GM21717 (cell line): ENCODE data around the gene PLA2G2C.

Source experiments
- ATAC-seq: cut with Tn5 transposase; IDR thresholded peaks from one replicate; pipeline ENCODE4 v1.9.1; 2021; ENCODE audit warnings: mild to moderate bottlenecking, moderate library complexity; ENCODE audit not compliant: unreplicated experiment

PLA2G2C gene

DNA sequence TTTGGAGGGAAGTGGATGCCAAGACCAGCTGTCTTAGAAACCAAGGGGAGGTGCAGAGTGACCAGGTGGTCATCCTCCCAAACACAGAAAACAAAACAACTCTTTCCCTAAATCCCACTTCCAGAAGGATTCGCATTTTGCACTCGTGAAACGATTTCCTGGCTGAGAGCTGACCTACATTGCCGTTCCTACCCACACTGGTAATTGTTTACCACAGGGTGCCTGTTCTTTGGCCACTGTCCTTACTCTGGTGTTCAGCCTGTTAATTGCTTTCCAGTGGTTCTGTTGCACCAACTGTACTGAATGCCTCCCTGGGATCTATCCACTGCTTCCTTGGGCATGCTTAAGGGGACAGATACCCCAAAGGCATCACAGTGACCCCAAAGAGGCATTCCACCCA lies 23.2 kb upstream of the PLA2G2C start:
- no peak for ATAC-seq

GRCh38 chr1:20207546-20207945 lies 21.2 kb upstream of the PLA2G2C start:
- no peak for ATAC-seq

DNA sequence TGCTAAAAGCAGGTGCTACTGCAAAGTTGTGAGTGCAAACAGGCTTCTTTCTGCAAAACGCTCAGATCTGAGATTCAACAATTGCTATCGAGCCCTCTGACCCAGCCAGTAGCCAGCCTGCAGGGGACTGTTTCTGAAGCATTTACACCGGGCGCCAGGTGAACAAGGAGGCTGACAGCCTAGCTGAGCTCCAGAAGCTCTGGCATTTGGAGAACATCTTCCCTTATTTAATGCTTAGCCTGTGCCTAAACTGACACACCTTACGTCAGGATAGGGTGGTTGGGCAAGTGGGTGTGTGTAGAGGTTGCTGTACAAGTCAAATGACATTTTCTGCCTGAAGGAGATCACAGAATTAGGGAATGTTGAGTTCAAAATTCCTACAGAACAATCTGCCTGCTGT lies 15.8 kb upstream of the PLA2G2C start:
- no peak for ATAC-seq

- ATAC-seq, result no peak
Observed at GRCh38 chr1:20200966-20201365, 14.6 kb upstream of the PLA2G2C start.

DNA sequence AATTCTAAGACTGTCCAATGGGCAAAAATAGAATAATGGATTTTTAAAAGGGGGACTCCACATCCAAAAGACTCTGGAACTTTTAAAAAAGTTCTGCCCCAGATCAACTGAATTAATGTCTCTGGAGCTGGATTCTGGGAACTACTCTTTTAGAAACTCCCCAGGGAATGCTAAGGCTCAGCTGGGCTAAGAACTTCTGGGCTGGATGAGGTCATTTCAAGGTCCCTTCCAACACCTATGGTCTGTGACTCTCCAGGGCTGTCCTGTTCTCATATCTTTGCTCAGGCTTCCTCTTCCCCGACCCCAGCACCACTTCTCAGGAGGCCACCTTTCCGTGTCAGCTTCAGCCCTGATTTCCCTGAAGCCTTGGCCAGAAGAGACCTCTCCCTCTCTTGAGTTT lies 13.5 kb upstream of the PLA2G2C start:
- no peak for ATAC-seq

- no peak for ATAC-seq
Observed at GRCh38 chr1:20199403-20199802, 13.1 kb upstream of the PLA2G2C start.

DNA sequence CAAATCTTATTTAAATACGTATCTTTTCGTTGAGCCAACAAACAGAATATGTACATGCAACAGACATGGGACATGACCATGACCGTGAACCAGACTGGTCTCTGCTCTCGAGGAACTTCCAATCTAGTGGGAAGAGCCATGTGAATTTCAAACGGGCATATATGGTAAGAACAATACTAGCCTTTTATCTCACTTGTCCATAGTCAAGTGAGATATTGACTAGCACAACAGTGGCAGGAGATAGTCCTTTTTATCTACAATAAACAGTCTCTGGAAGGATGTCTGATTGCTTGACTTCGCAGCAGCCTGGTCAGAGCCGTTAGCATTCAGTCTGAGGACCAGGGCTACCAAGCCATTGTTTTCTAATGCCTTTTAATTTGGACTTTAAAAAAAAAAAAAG lies 12.6 kb upstream of the PLA2G2C start:
- no peak for ATAC-seq

GRCh38 chr1:20198296-20198695 lies 12.0 kb upstream of the PLA2G2C start:
- ATAC-seq, result no peak

DNA sequence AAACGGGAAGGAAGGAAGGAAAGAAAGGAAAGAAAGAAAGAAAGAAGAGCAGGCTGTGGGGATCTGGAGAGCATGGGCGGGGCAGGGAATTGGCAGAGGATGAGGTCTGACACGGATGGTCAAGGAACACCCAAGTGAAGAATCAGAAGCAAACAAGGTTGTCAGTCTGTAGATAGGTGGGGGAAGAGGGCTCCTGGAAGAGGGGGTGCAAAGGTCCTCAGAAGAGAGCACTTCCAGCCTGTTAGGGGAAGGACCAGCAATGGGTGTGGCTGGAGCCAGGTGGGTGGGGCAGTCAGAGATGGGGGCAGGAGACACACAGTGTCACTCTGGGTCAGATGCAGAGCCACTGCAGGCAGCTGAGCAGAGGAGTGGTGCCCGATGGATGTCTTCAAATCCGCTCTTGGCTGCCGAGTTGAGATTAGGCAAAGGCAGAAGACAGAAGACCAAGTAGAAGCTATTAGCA lies 11.0 kb upstream of the PLA2G2C start:
- ATAC-seq, result no peak

DNA sequence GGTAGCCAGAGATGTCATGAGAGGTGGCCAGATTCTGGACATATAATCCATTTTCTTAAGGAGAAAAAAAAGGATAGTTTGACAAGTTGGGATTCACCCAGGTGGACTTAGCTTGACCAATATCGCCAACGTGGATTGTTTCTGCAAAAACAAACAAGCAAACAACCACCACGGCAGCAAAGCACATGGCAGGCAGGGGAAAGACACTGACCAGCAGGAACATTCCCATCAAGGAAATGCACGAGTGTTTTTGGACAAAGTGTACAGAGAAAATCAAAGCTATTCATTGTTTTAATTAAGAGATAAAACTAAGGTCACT lies 9.1 kb upstream of the PLA2G2C start:
- no peak for ATAC-seq

DNA sequence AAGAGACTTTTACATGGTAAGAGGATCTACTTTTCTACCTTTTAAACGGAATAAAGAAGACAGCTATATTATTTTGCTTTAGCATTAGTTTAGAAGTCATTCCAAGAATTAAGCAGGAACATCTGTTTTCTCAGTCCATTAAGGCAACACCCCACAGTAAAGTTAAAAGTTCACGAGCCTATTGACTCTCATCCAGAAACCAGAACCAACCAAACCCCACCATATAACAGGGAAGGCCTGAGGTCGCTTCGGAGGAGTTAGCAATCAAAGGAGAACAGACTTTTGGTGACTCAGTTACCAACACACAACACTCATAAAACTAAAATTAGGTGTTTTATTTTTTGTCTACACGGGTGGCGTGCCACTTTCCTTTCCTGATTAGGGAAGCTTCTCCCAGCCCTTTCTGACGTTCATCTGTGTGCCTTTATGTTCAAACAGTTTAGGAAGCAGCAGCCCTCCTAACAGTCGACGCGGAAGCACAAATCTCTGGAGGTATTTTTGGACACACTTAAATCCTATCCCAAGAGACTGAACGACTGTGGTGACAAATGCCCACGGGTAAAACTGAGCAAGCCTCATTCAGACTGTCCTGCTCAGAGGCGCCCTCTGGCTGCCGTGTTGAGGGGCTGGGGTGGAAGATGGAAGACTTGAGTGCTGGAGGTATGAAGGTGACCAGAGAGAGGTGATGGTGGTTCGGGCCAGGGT lies 8.6 kb upstream of the PLA2G2C start:
- no peak for ATAC-seq

GRCh38 chr1:20194224-20194623 lies 7.9 kb upstream of the PLA2G2C start:
- ATAC-seq, result no peak

GRCh38 chr1:20192871-20193411 lies 6.6 kb upstream of the PLA2G2C start:
- no peak for ATAC-seq

GRCh38 chr1:20192364-20192763 lies 6.0 kb upstream of the PLA2G2C start:
- ATAC-seq, result no peak

DNA sequence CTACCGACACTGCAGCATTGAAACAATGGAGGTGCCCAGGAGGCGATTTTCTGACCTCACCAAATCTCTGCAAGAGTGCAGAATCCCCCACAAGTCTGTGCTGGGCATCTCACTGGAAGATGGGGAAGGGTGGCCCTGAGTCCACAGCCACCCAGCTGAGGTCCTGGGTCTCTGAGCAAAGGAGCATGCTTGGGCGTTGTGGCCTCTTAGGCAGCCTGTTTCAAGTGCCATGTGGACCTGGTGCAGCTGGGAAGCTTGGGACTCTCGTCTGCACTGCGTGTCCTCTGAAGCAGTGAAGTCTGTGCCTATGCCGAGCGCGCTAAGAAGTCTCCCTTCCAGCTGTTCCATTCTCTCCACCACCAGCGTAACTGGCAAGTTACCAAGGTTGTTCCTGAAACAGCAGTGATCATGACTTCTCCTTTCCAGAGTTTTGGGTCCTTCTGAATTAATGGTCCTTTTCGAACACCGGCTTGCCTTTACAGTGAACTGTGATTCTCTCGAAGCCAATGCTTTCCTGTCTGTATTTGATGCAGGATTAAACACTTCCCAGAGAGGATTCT lies 5.0 kb upstream of the PLA2G2C start:
- ATAC-seq, result no peak

GRCh38 chr1:20190256-20191160 lies 4.2 kb upstream of the PLA2G2C start:
- ATAC-seq, result no peak

- no peak for ATAC-seq
Observed at GRCh38 chr1:20189664-20190063, 3.3 kb upstream of the PLA2G2C start.

DNA sequence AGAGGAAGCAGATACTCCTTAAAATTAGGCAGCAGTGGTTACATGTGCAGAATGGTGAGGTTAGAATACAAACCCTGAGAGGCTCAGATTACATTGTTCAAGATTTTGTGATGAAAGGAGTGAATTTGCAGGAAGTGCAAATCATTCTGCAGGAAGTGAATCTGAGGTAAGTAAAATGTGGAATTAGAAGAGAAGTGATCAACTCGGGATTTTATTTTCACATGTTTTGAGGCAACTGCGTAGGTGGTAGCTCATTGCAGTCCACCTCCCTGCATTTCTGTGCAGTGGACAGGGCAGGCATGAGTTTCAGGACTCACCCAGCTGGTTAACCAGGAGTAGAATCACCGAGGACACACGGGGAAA lies 2.1 kb upstream of the PLA2G2C start:
- no peak for ATAC-seq

DNA sequence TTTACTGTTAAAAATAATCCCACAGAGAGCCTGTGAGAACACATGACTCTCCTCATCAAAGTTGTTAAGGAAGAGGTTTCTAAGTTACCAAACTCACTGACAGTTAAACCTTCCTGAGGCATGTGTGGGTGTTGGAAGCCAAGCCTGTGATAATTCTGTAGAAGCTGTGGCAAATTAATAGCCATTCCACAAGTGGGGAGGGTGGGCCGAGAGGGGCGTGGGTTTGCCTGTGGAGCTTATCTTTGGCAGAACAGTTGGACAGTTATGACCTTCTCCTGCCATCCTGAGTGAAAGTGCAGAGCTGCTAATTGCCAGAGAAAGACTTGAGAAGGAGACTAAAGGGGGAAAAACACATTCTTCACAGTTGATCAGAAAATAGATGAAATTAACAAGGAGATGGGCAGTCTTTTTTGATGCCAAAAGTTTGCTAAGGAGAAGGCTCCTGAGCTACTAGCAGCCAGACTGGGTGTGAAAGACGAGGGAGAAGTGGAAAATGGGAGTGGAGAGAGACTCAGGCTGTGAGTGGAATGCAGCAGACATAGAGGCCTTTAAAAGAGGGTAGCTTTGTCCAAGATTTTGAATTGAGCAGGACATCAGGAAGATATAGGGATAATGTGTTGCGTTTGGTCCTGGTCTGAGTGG lies 1.6 kb upstream of the PLA2G2C start:
- ATAC-seq, result no peak

GRCh38 chr1:20187103-20187812 lies 940 bp upstream of the PLA2G2C start:
- ATAC-seq, result no peak
